GM21526 (cell line): ENCODE data around the gene ISY1.
"Not testable (repeated sequence)": the region's sequence is repeated elsewhere in the genome, so short reads cannot be mapped to it uniquely, and the experiment has no call there.

Experiments used
- ATAC-seq: cut with Tn5 transposase; IDR thresholded peaks from one replicate; pipeline ENCODE4 v1.9.1; 2021; ENCODE audit warnings: moderate library complexity; ENCODE audit not compliant: unreplicated experiment, low FRiP score

The ISY1 gene

DNA sequence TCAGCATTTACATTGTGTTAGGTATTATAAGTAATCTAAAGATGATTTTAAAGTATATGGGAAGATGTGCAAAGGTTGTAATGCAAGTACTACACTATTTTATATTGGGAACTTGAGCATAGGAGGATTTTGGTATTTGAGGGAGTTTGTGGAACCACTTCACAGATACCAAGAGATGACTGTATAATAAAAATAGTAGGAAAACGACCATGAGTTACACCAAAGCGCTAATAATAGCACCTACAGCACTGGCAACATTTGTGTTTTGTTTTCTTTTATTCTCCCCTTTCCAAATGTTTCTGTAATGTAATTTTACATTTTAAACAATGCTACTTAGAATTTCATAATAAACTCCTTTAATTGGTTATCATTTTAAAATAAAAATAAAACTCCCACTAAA, 12.3 kb upstream of the ISY1 start:
- ATAC-seq = no peak

- ATAC-seq = no peak
These were observed 5.9 kb upstream of the ISY1 start for GRCh38 chr3:129166579-129167332.

DNA sequence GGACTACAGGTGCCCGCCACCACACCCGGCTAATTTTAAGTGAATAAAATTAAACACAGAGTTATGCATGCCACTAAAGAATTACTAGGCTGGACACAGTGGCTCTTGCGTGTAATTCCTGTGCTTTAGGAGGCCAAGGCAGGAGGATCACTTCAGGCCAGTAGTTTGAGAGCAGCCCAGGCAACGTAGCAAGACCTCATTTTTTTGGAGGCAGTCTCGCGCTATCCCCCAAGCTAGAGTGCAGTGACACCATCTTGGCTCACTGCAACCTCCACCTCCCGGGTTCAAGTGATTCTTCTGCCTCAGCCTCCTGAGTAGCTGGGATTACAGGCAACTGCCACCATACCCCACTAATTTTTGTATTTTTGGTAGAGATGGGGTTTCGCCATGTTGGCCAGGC, 4.7 kb upstream of the ISY1 start:
- ATAC-seq = not testable (repeated sequence)

DNA sequence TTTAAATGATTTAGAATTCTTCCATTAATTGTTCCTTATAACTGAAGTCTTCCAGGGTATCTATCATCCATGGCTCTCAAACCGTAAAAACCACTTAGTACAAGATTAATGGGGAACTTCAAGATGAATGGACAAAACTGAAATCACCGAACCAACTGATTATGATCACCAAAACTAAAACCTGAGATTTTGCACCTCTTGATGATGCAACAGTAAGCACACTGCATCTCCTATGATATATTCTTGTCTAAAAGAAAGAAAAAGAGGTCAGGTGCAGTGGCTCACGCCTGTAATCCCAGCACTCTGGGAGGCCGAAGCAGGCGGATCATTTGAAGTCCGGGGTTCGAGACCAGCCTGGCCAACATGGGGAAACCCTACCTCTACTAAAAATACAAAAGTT, 3.6 kb upstream of the ISY1 start:
- ATAC-seq = no peak

DNA sequence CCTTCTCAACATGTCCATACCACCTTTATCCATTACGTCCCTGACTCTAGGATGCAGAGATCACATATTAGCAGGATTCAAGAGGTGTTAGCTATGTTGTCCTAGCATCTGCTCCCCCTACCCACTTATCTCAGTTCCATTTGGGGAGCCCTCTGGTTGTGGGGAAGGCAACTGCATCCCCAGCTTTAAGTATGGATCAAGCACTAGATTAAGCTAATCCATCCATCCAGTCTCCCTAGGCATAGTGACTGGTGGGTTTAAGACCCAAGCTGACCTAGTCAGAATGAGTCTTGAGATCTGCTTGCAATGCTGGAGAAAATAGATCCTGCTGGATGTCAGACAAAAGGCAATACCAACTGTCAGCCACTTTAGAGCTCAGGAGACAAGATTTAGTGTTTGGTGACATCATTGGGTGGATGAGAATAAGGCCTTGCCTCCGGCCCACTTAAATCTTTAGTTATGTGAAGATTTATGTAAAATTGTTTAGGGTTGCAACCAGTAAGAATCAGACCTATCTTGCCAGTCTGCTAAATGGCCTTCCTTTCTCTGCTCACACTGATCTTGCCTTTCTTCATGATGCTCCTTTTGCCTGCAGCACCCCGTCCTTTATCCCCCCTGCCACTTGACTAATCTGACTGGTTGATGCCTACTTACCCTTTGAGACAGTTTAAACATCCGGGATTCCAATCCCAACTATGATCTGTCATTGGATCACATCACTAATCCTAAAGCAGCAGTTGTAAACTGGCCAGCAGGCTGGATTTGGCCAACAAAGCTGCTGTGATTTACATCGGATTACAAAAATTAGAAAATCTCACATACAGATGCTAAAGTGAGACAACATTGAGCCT, 2.1 kb upstream of the ISY1 start:
- ATAC-seq = no peak

DNA sequence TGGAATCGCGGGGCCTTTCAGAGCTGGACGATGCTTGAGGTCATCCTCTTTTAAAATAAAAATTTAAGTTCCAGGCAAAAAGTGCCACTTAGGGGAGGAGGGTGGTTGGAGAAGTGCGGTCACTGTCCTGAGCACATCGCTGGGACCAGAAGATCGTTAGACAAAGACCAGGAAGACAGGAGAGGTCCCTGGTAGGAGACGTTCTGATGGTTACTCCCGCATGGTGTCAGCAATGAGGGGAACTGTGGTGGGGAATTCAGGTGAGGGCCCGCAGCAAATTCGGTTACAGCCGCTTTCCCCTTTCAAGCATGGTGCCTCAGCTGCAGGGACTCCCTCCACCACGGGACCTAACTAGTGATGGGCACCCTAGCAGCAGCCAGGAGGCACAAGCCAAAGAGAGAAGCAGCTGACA, 1.0 kb upstream of the ISY1 start:
- peak; percentile 8 for ATAC-seq

GRCh38 chr3:129144786-129145185, 16.1 kb downstream of the ISY1 start:
- no peak for ATAC-seq

DNA sequence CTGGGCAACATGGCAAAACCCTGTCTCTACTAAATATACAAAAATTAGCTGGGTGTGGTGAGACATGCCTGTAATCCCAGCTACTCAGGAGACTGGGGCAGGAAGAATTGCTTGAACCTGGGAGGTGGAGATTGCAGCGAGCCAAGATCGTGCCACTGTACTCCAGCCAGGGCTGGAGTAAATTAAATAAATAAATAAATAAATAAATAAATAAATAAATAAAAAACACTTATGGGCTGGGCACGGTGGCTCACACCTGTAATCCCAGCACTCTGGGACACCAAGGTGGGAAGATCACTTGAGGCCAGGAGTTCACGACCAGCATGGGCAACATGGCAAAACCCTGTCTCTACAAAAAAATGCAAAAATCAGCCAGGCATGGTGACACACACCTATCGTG, 19.9 kb downstream of the ISY1 start:
- ATAC-seq = not testable (repeated sequence)

- ATAC-seq = no peak
These were observed 21.0 kb downstream of the ISY1 start for GRCh38 chr3:129139911-129140310.

GRCh38 chr3:129136275-129136674, 24.6 kb downstream of the ISY1 start:
- not testable (repeated sequence) for ATAC-seq

GRCh38 chr3:129132097-129132866, 28.6 kb downstream of the ISY1 start:
- no peak for ATAC-seq

DNA sequence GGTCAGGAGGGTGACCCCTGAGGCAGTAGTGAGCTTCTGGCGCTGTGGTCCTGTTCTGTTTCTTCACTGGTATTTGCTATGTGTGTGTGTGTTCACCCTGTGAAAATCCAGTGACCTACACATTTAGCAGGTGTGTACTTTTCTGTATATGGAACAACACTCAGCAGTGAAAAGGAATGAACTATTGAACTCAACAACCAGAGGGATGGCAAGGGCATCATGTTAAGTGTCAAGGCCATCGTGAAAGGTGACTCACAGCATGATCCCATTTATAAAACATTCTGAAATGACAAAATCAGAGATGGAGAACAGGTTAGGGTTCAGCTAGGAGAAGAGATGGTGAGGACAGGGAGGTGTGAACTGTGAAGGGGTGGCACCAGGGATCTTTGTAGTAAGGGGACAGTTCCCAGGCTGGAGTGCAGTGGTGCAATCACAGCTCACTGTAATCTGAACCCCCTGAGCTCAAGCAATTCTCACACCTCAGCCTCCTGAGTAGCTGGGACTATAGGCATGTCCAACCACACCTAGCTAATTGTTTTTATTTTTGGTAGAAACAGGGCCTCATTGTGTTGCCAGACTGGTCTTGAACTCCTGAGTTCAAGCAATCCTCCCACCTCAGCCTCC, 29.3 kb downstream of the ISY1 start:
- no peak for ATAC-seq

DNA sequence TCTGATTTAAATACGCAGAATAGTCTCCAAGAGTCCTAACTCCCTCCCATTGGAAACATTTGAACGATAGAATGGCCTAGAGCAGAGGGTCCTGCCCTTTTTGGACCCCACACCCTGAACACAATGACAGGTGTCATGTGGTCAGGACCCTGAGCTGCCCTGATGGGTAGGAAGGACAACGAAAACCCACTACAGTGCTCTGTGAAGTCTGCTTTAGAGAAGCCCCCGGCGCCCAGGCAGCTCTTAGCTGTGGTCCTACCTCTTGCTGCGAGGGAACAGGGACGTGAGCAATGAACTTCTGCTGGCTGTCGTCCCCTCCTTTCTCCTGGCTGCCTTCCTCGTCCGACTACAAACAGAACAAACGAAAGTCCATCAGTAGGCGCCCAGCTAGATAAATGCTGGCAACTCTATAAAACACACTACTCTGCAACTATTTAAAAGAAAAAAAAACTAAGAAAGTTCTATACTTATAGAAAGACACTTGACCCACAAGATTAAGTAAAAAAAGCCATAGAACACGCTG, 30.5 kb downstream of the ISY1 start:
- ATAC-seq = no peak

DNA sequence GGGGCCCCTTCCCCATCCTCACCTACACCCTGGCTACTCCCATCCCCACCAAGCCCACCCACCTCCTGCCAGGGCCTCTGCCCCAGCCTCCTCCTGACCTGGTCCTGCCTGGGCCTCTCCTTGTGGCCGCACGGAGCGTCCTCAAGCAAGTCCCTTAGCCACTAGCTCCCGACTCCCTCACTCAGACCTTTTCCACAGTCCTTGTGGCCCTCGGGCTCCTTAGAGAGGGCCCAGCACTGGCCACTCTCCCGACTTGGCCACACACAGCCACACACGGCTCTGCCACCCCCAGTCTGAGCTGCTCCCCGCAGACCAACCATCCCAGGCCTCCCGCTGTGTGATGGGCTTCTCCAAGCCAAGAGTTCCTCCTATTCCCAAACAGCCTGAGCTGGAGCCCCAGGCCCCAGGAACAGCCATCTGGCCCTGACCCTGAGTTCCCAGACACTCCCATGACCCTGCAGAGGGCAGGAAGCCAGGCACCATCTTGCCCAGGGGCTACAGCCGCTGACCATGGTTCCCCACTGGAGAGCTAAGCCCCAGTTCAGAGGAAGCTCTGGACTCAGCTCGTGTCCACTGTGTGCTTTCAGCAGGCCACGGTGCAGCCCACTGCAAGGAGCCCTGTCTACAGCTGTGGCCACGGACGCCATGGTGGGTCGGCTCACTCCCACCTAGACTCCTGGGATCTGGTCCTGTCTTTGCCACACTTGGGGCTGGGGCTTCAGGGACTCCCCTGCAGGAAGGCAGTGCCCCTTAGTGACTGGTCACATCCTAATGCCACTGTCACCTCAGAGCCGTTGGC, 32.3 kb downstream of the ISY1 start:
- ATAC-seq = no peak

GRCh38 chr3:129126726-129127280, 34.1 kb downstream of the ISY1 start:
- no peak for ATAC-seq

DNA sequence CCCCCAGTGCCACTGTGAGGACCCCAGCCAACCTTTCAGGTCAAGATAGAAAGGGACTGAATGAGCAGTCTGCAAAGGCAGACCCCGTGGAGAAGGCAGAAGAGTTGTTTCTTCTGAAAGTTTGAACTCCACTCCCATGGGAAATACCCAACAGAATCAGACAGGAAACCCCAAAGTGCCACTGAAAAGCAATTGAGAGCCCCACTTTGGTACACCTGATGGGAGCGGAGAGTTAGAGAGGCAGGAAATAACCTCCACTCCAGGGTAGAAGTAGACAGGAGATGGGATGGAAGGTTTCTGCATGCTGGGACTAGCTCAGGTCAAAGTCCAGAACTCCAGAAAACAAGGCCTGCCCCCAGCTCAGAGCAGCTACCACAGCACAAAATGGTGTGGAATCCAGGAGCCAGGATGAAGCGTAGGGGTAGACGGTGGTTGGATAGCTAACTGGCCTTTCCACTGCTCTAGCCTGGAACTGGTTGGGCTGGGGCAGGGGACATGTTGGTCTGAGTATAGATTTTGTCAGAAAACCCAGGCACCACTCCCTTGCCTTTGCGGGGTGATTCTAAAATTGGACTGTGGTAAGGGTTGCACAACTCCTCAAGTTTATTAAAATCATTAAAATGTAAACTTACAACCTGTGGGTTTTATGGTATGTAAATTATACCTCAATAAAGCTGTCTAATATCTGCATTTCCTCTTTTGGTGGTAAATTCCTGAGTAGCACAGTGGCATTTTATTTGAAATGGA, 37.4 kb downstream of the ISY1 start:
- ATAC-seq = no peak

DNA sequence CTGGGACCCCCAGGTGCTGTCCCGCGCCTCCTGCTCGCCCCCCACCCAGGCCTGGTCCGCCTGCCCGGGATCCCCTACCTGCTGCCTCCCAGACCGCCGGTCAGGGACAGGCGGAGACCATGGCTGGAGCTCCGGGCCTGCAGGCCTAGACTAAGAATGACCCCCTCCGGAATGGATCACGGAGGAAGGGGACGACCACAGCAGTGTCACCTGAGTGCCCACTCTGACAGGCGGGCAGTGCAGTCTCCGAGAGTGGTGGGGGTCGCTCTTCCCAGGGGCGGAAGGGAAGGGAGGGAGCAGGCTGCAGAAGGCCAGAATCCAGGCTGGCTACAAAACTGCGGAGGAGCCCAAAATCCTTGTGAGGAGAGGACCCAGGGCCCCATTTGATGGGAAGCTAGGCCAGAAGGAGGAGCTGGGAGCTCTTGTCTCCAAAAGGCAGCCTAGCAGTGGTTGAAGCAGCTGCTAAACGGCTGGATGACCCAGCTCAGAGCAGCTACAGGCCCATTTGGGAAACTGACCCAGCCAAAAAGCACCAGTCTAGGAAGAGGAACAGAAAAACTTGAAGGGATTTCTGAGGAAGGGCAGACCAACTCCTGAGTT, 38.4 kb downstream of the ISY1 start:
- ATAC-seq = no peak

- peak; percentile 48 for ATAC-seq
These were observed 39.0 kb downstream of the ISY1 start, which contains the start of gene RAB43 for GRCh38 chr3:129121792-129122411. Gene RAB43 (minus strand): TSS chr3:129121804. CDS start chr3:129121489, 315 bp downstream.
